SU-DHL-6 (cell line): Measurements from ENCODE around the gene KLF16.

ENCODE experiments used
- H2AFZ ChIP-seq: fragments of 200-600 bp; sonication (generic); 2 replicates; pipeline ENCODE4 v1.6.1; 2014; ENCODE audit warnings: low read depth, mild to moderate bottlenecking, moderate library complexity, mixed read lengths, antibody characterized with exemption, low read length; ENCODE audit not compliant: severe bottlenecking
- H3F3A ChIP-seq: fragments of 200-600 bp; shearing (Covaris generic); 2 replicates; pipeline ENCODE4 v1.6.0; 2016; ENCODE audit warnings: antibody characterized with exemption, mild to moderate bottlenecking; ENCODE audit not compliant: insufficient read depth
- H3K27ac ChIP-seq: fragments of 200-600 bp; sonication (generic); 2 replicates; pipeline ENCODE4 v1.5.1; 2016; ENCODE audit warnings: low read depth, mild to moderate bottlenecking, low read length, moderate library complexity, mixed read lengths
- H3K27me3 ChIP-seq: fragments of 200-600 bp; sonication (generic), shearing (Covaris generic); 2 replicates; pipeline ENCODE4 v1.6.0; 2014; ENCODE audit warnings: mild to moderate bottlenecking, low read length
- H3K36me3 ChIP-seq: fragments of 200-600 bp; sonication (generic); 2 replicates; pipeline ENCODE4 v1.6.1; 2014; ENCODE audit warnings: mild to moderate bottlenecking, low read length, mixed read lengths
- H3K4me2 ChIP-seq: fragments of 300-600, 200-600 bp; shearing (Covaris generic), sonication (generic); 2 replicates; pipeline ENCODE4 v1.6.0; 2014; ENCODE audit warnings: low read length, low read depth, mild to moderate bottlenecking; ENCODE audit not compliant: poor library complexity, severe bottlenecking
- H3K4me3 ChIP-seq: fragments of 200-600 bp; sonication (generic); 2 replicates; pipeline ENCODE4 v1.5.1; 2014; ENCODE audit warnings: antibody characterized with exemption, low read length, mild to moderate bottlenecking, mixed read lengths; ENCODE audit not compliant: insufficient read depth, poor library complexity, severe bottlenecking
- H3K79me2 ChIP-seq: fragments of 200-600 bp; sonication (generic); 2 replicates; pipeline ENCODE4 v1.6.1; 2014; ENCODE audit warnings: mild to moderate bottlenecking, low read length, moderate library complexity; ENCODE audit not compliant: insufficient read depth
- H3K9ac ChIP-seq: fragments of 200-600 bp; sonication (generic); 2 replicates; pipeline ENCODE4 v1.7.0; 2014; ENCODE audit warnings: mild to moderate bottlenecking, low read length
- H3K9me2 ChIP-seq: fragments of 200-600 bp; sonication (generic); replicated peaks from 2 replicates; pipeline ENCODE4 v1.6.1; 2014; ENCODE audit warnings: low read length; ENCODE audit not compliant: insufficient read depth
- H3K9me3 ChIP-seq: fragments of 200-600 bp; sonication (generic); 2 replicates; pipeline ENCODE4 v1.6.1; 2014; ENCODE audit warnings: low read length, mixed read lengths; ENCODE audit not compliant: insufficient read depth
- H4K20me1 ChIP-seq: fragments of 200-600 bp; sonication (generic); 2 replicates; pipeline ENCODE4 v1.6.1; 2014; ENCODE audit warnings: low read depth, mild to moderate bottlenecking, antibody characterized with exemption, low read length, moderate library complexity, mixed read lengths
- CTCF ChIP-seq: fragments of 200-600 bp; sonication (generic); IDR thresholded peaks from one replicate; pipeline ENCODE4 v1.5.1; 2017; ENCODE audit warnings: antibody characterized with exemption, mild to moderate bottlenecking, low read length, moderate library complexity; ENCODE audit not compliant: insufficient read depth, poor library complexity, severe bottlenecking
- EZH2phosphoT487 ChIP-seq: fragments of 200-600 bp; sonication (generic), shearing (Covaris generic); conservative IDR thresholded peaks from 2 replicates; pipeline ENCODE4 v1.6.1; 2018; ENCODE audit warnings: mild to moderate bottlenecking, antibody characterized with exemption, low read length, moderate library complexity, mixed read lengths

Gene KLF16

DNA sequence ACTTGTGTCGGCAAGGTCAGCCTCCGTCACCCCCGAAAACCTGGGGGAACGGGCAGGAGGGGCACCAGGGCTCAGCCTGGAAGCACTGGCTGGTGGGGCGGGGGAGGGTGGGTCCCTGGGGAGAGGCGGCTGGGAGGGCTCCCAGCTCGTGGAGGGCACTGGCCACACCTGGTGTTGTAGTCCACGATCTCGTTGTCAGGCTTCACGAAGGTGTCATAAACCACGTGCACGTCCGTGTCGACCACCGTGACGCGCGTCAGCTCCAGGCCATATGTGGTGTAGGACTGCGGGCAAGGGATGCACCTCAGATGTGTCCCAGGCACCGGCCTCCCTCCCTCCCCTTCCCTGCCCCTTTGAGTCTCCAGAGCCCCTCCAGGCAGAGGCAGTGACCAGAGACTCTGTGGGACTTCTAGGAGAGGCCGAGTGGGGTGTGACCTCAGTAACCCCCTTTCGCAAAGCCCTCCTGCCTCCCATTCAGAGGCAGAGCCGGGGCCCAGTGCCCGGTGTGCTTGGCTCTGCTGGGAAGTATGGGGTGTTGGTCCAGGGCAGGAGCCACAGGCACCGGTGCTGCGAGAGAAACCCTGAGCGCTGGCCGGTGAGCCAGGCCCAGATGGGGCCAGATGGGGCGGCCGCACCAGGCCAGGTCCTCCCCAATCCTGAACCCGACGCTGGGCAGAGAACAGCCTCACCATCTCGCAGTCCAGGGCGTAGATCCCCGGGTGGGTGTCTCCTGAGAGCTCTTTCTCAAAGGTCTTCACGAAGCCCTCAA, 46.7 kb downstream of the KLF16 start:
- H2AFZ ChIP-seq = no peak overlapping the region
- no peak overlapping the region for H3K4me2 ChIP-seq
- H3K9me3 ChIP-seq = no peaks in the 10 kb centered on the region
- 0 out of 2 replicates have a peak, but pooled peaks cover 5% of the 10 kb centered on the region for H3F3A ChIP-seq
- H3K4me3 ChIP-seq = no peak overlapping the region
- TF ChIP-seq EZH2phosphoT487 = no peak
- no peak for TF ChIP-seq CTCF
- no peaks in the 10 kb centered on the region for H3K79me2 ChIP-seq
- no peaks in the 10 kb centered on the region for H4K20me1 ChIP-seq
- no peaks in the 10 kb centered on the region for H3K36me3 ChIP-seq
- H3K9ac ChIP-seq = no peak overlapping the region
- H3K27ac ChIP-seq = no peak overlapping the region
- no peaks in the 10 kb centered on the region for H3K27me3 ChIP-seq
- no peaks in the 10 kb centered on the region for H3K9me2 ChIP-seq

GRCh38 chr19:1815605-1816529, 47.5 kb downstream of the KLF16 start:
- no peaks in the 10 kb centered on the region for H3K79me2 ChIP-seq
- H4K20me1 ChIP-seq = no peaks in the 10 kb centered on the region
- H3K9me3 ChIP-seq = no peaks in the 10 kb centered on the region

More at GRCh38 chr19:1815605-1816529, 47.5 kb downstream of the KLF16 start:
- no peak for TF ChIP-seq CTCF
- no peak for TF ChIP-seq EZH2phosphoT487
- Histone ChIP-seq H3K4me3 (no peak overlapping the region), H3K36me3 (no peaks in the 10 kb centered on the region), H3K9ac (no peak overlapping the region), H3K9me2 (no peaks in the 10 kb centered on the region), H3K4me2 (no peak overlapping the region), H2AFZ (no peak overlapping the region), H3K27ac (no peak overlapping the region), H3F3A (0 out of 2 replicates have a peak, but pooled peaks cover 5% of the 10 kb centered on the region), H3K27me3 (no peaks in the 10 kb centered on the region)
